ENCODE results near the gene MPZL1. TPM values are rescaled to one million over a fixed set of nuclear protein-coding genes. Genes with fewer than 3 reads are reported as not detected.

Gene MPZL1
- total and polyA plus RNA-seq, 2 of the 8 experiments (the other 6 are each of a cell fraction or from before 2014, with no cell fraction given), result 37.8 to 120 TPM

DNA sequence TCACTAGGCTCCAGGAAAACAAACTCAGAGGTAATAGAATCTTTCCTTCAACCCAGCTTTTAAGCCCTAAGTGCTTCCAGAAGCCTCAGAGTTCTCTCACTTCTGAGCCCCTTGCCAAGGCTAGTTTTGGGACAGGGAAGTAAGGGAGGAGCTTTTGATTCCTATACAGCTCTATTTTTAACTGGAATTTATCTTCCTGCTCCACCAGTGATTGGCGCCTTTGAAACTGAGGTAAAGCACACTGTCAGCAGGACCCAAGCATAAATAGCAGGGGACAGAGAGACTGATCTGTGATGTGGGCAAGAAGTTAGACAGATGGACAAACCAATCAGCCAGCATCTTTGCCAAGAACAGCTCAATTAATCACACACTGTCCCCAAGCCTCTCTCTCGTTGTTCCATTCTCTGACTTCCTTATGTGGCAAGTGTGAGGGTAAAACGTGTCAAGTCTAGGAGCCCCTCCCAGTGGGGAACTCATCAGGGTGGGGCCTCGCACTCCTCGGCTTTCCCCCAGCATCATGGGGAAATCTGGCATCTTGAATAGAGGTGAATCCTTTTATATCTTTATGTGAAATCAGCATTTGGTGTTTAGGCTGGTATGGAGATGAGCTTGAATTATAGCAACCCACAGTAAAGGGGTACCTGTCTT, 40.2 kb upstream of the MPZL1 start:
- no peak overlapping the region for H3K4ac ChIP-seq (replicated peaks; ENCODE audit: insufficient read length, low read depth, low read length)
- FAIRE-seq (no peak), DNase-seq (ENCODE audit: low read depth in 1 of 2, low spot score in 2 of 2) (no peak)
- H3K4me2 ChIP-seq (ENCODE audit: insufficient read depth in 1 of 2, low read depth in 2 of 2, low read length in 2 of 2), result no peak overlapping the region
- no peak overlapping the region for H3K56ac ChIP-seq (replicated peaks; ENCODE audit: insufficient read length, low read depth, low read length)
- H3K79me2 ChIP-seq (ENCODE audit: control insufficient read depth in 1 of 2, insufficient read depth in 2 of 2, low read length in 2 of 2), result no peaks in the 10 kb centered on the region
- no peak overlapping the region for H3K23ac ChIP-seq (ENCODE audit: insufficient read length)
- H4K91ac ChIP-seq (replicated peaks; ENCODE audit: insufficient read length, low read length), result no peak overlapping the region
- H2BK120ac ChIP-seq (replicated peaks; ENCODE audit: low read depth, low read length), result no peak overlapping the region
- no peak overlapping the region for H3K14ac ChIP-seq (ENCODE audit: insufficient read length)
- ChIA-PET POLR2A (ENCODE audit: partially characterized antibody) (interaction anchor here (1.0 kb wide), 1 partner anchor 127 kb away, joined by 4 read pairs; no protein-coding TSS in a partner anchor), CTCF (ENCODE audit: partially characterized antibody) (interaction anchor here (1.1 to 2.9 kb wide), 7 partner anchors 9 to 126 kb away, joined by 3 to 15 read pairs (median 6); no protein-coding TSS in a partner anchor)
- no peaks in the 10 kb centered on the region for H3K79me1 ChIP-seq (ENCODE audit: low read depth, low read length)
- H3K9me3 ChIP-seq (ENCODE audit: insufficient read depth in 2 of 2, low read depth in 1 of 2, low read length in 1 of 2), result no peaks in the 10 kb centered on the region
- no peak overlapping the region for H2AFZ ChIP-seq (ENCODE audit: low read length)
- WGBS, 2 experiments (ENCODE audit: extremely low coverage in 1 of 2, insufficient coverage in 1 of 2, insufficient read length in 1 of 2, insufficient replicate concordance in 2 of 2, low coverage in 1 of 2, low lambda C conversion rate in 2 of 2, missing lambda C conversion rate in 1 of 2), result 77% methylated on average over 5 of the region's 5 CpGs; no CpG with 5 or more reads in 1 of the 2 experiments
- H4K20me1 ChIP-seq (replicated peaks in 1 of 2; ENCODE audit: control insufficient read depth in 1 of 2, insufficient read depth in 2 of 2, low read length in 2 of 2), result no peaks in the 10 kb centered on the region
- H3K18ac ChIP-seq (ENCODE audit: extremely low read depth, low read length), result no peak overlapping the region
- no peak overlapping the region for H2BK15ac ChIP-seq (ENCODE audit: low read length)
- no peak overlapping the region for H2BK20ac ChIP-seq (ENCODE audit: low read length)
- H2BK5ac ChIP-seq (ENCODE audit: low read depth, low read length), result no peak overlapping the region
- peaks cover 2 to 8% (median 6%) of the 10 kb centered on the region in 4 experiments; a peak in 6 of 7 replicates for H3K4me1 ChIP-seq (replicated peaks in 1 of 4; ENCODE audit: control insufficient read depth in 3 of 4, insufficient read depth in 4 of 4, low read length in 3 of 4)
- no peak overlapping the region for H4K8ac ChIP-seq (ENCODE audit: extremely low read depth, insufficient read depth, low read length)
- no peaks in the 10 kb centered on the region; a peak in 1 of 7 replicates for H3K27me3 ChIP-seq (replicated peaks in 1 of 4; ENCODE audit: control insufficient read depth in 3 of 4, extremely low read depth in 1 of 4, insufficient read depth in 3 of 4, low read length in 3 of 4)
- no peak overlapping the region for H2AK5ac ChIP-seq (ENCODE audit: low read depth, low read length)
- no peak overlapping the region for H3K27ac ChIP-seq (ENCODE audit: low read depth, low read length)
- H4K5ac ChIP-seq (ENCODE audit: insufficient read length, low read depth, low read length), result no peak overlapping the region
- H3K4me3 ChIP-seq (ENCODE audit: extremely low read depth in 1 of 4, insufficient read depth in 2 of 4, low read depth in 3 of 4, low read length in 4 of 4), result no peak overlapping the region
- no peaks in the 10 kb centered on the region; the same call in 1 of the 2 replicates for H3K23me2 ChIP-seq (ENCODE audit: low read depth, low read length)
- no peak overlapping the region for H2BK12ac ChIP-seq (ENCODE audit: low read depth, low read length)
- no peaks in the 10 kb centered on the region for H3K36me3 ChIP-seq (ENCODE audit: control insufficient read depth in 2 of 4, insufficient read depth in 4 of 4, low read length in 3 of 4)
- no peak overlapping the region for H3K9ac ChIP-seq (replicated peaks in 1 of 4; ENCODE audit: extremely low read depth in 1 of 4, low read depth in 3 of 4, low read length in 3 of 4)
- TF ChIP-seq CBX8 (IDR thresholded peaks at IDR 0.05; ENCODE audit: borderline replicate concordance, low read depth, low read length), result no peak
- no peak for TF ChIP-seq TAF1 (IDR thresholded peaks at IDR 0.05; ENCODE audit: low read depth, low read length)
